Sciatic nerve (tissue), 2 donors: Measurements from ENCODE around the gene THRB. TPM values are rescaled to one million over a fixed set of nuclear protein-coding genes. Genes with fewer than 3 reads are reported as not detected.

Source experiments
- ATAC-seq: fragments of 200-7000 bp; cut with Tn5 transposase; one replicate; pipeline ENCODE4 v1.9.1; 2020; ENCODE audit warnings: mild to moderate bottlenecking, moderate library complexity
- DNase-seq: peaks from one replicate; pipeline ENCODE4 v3.0.0-alpha.2; 2020; ENCODE audit warnings: low spot score
- intact Hi-C: fragments of 100-400 bp; cut with DNase I; formaldehyde crosslinking; loops from one replicate; pipeline ENCODE4 v1.14.2; 2022
- total RNA-seq: library from RNA; stranded (reverse); fragmentation: NEBNext Ultra II Directional; extraction: Animal tissue kit (Norgen Biotek cat#: 25700); gene quantifications from one replicate; pipeline ENCODE4 v1.2.1, GENCODE V29; 2021
- donor health status: DM: no; HTN: no; CAD: no.
- donor health status: DM: no; HTN: no; CAD: no.

Gene THRB
- total RNA-seq, 1 donor from 2014 or later, result 13.2 TPM

- intact Hi-C loops, result no loop called here
- DNase-seq, result no peak
- ATAC-seq, result no peak
These were observed 224.4 kb downstream of the THRB start for GRCh38 chr3:24270204-24270691.

- DNase-seq, result no peak
- intact Hi-C loops, result no loop called here
- ATAC-seq, result peak; percentile 45
These were observed 229.9 kb downstream of the THRB start for GRCh38 chr3:24264748-24265158.

DNA sequence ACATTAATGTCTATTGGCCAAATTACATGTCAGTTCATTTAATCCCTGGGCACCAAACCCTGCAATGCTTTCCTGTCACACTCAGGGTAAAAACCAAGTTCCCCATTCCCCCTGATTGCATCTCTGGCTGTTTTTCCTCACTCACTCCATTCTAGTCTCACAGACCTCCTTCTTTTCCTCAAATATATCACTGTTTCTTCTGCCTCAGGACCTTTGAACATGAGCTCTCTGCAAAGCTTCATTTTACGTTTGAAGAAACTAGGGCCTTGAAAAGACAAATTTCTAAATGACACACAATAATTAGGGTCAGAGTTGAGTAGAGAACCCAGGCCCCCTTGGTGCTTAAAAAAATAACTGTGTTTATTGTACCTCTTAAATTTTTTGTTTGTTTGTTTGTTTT lies 230.6 kb downstream of the THRB start:
- DNase-seq (no peak), ATAC-seq (no peak)
- intact Hi-C loops, result no loop called here

- intact Hi-C loops, result no loop called here
- no peak for ATAC-seq
These were observed 231.5 kb downstream of the THRB start for GRCh38 chr3:24263069-24263668.

DNA sequence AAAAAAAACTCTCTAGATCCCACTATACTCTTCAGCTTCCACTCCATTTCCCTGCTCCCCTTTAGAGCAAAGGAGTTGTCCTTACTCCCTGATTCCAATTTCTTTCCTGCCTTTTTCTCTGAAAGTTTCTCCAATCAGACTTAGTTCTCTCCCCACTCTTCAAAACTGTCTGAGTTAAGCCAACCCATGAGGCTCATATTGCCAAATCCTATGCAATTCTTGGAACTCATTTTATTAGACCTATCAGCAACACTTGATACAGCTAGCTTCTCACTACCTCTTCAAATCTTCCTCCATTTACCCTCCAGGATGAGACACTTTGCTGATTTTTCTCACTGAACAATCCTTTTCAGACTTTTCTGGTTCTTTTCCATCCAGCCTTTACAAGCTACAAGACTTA lies 233.1 kb downstream of the THRB start:
- no peak for ATAC-seq
- intact Hi-C loops, result no loop called here
- no peak for DNase-seq

More at GRCh38 chr3:24263069-24263668, 231.5 kb downstream of the THRB start:
- no peak for DNase-seq

GRCh38 chr3:24259901-24260512 lies 234.6 kb downstream of the THRB start:
- ATAC-seq (no peak), DNase-seq (no peak)
- intact Hi-C loops, result no loop called here

- DNase-seq (no peak), ATAC-seq (no peak)
- intact Hi-C loops, result no loop called here
These were observed 235.7 kb downstream of the THRB start for GRCh38 chr3:24258727-24259600.

DNA sequence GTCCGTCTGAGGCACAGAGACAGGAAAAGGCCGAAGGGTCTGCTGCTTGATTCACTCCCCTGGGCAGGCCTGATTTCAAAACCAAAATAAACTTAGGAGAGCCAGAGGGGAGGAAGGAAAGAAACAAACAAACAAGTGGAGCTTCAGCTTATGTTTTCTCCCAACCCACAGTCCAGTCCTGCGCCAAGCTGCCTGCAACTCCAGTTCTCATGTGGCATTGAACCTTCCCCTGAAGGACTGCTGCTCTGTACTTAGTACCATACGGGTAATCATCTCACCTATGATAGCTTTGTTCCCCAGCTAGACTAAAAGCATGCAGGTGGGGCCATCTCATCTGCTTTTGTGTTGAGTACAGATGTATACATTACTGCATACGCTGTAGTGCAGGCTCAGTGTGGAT lies 236.4 kb downstream of the THRB start:
- ATAC-seq (peak; percentile 36), DNase-seq (no peak)
- intact Hi-C loops, result no loop called here

GRCh38 chr3:24255414-24255813 lies 239.2 kb downstream of the THRB start:
- intact Hi-C loops, result no loop called here
- DNase-seq (no peak), ATAC-seq (no peak)

- intact Hi-C loops, result no loop called here
- no peak for ATAC-seq
- no peak for DNase-seq
These were observed 240.0 kb downstream of the THRB start for GRCh38 chr3:24254649-24255048.

DNA sequence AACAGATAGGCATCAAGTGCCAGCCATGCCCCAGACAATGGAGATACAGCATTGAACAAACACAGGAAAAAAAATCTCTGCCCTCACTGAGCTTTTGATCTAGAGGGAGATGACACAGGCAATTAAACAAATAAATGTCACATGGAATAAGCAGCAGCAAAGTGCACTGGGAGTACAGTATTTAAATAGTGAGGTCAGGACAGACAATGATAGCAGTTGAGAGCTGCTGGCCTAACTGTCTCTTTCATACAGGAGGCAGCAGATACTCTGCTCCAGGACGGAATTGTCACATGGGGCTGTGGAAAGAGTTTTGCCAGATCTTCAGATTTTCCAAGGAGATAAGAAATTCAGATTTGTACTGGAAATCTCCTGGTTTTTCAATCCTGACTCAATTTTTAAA lies 241.3 kb downstream of the THRB start:
- DNase-seq, result no peak
- intact Hi-C loops, result no loop called here
- no peak for ATAC-seq

DNA sequence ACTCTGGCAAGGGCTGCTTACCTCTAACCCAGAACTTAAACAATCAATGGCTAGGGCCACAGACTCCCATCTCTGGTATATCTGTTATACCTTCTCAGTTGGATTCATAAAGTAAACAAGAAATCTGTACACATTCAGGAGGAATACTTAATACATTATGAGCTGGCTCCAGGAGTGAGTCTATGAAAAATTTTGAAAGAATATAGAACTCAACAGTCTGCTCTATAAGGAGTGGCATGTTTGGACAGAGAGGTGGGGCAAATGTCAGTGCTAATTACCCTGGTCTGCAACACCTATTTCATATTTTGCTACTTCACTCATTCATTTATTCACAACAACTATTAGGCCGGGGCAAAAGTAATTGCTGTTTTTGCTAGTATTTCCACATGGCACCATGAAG lies 245.1 kb downstream of the THRB start:
- ATAC-seq (no peak), DNase-seq (no peak)
- intact Hi-C loops, result no loop called here

DNA sequence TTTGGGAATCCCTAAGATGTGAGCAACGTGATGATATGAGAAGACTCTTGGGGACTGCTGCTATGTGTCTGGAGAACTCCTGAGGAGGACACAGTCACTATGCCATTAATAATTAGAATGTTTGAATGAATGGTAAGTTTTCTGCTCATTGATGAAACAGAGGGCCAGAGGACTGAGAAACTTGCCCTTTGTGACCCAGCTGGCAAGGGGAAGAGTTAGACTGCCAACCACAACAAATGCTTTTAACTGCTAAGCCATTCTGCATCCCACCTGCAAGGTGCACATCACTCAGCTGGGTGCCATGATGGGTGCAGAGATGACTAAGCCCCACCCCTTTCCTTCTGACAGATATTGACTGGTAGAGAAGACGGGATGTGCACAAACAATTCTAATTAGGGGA lies 249.6 kb downstream of the THRB start:
- DNase-seq (no peak), ATAC-seq (no peak)
- intact Hi-C loops, result no loop called here

GRCh38 chr3:24244491-24244890 lies 250.2 kb downstream of the THRB start:
- DNase-seq, result no peak
- ATAC-seq, result no peak
- intact Hi-C loops, result no loop called here

- no peak for DNase-seq
- ATAC-seq, result peak; percentile 49
- intact Hi-C loops, result no loop called here
These were observed 252.5 kb downstream of the THRB start for GRCh38 chr3:24242012-24242698.

GRCh38 chr3:24240306-24240705 lies 254.3 kb downstream of the THRB start:
- DNase-seq (no peak), ATAC-seq (no peak)
- intact Hi-C loops, result no loop called here

DNA sequence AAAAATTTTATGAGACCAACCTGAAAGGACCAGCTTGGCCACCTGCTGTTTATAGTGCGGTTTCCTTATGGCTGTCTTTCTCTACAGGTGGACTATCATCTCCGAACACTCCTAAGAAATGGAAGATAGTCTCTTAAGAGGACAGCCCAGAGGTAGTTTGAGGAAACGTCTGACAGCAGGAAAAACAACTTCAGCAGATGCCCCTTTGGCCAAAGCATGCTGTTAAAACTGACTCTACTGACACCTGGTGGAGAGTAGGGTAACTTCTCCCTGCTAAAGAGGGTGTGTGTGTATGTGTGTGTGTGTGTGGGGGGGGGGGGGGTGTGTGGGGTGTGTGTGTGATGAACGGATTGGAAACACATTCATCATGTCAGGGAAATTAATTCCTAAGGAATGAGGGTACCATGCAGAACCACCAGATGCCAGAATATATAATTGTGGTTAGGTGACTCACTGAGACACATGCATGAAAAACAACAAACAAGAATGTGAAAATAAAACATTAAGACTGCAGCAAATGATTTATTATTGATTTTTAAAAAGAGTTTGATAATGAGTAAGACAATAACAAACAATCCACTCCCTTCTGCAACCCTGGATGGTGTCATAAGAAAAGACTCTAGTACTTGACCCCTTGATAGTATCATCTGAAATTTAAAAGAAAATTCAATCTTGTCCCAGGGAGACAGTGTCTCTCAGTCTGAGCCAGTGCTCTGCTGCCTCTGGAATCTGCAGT lies 256.5 kb downstream of the THRB start:
- DNase-seq (no peak), ATAC-seq (peak; percentile 85)
- intact Hi-C loops, result loop anchor here (10.0 kb wide), 2 partner anchors 53 to 233 kb away; no protein-coding TSS in a partner anchor

- intact Hi-C loops, result loop anchor here (10.0 kb wide), 2 partner anchors 50 to 230 kb away; no protein-coding TSS in a partner anchor
These were observed 259.5 kb downstream of the THRB start for GRCh38 chr3:24235121-24235520.

DNA sequence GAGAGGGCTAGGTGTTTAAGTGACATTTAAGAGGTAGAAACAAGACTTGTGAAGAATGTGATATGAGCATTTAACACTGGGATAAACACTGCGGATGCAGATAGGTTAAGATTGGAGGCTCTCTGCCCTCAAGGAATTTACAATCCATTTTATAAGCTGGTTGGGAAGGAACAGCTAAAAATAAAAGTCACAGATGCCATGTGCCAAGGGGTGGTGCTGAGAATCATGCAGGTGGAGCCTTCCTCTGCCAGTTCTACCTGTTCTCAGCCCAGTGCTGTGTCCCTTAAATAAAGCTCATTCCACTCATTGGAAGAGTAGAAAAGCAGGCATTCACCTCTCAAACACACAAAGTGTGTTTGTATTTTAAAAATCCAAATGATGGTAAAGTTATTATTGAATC lies 261.9 kb downstream of the THRB start:
- DNase-seq, result no peak
- intact Hi-C loops, result loop anchor here (10.0 kb wide), 2 partner anchors 48 to 228 kb away; no protein-coding TSS in a partner anchor
- ATAC-seq, result no peak

More at GRCh38 chr3:24235121-24235520, 259.5 kb downstream of the THRB start:
- ATAC-seq, result no peak
- DNase-seq, result no peak
